ENCODE measurements around the gene DMRT1. TPM values are rescaled to one million over a fixed set of nuclear protein-coding genes. Genes with fewer than 3 reads are reported as not detected.

Gene DMRT1
- total RNA-seq, 1 donor from 2014 or later, result not detected

GRCh38 chr9:976258-976942, 134.9 kb downstream of the DMRT1 start, which contains the start of gene DMRT3:
Gene DMRT3 (plus strand): TSS chr9:976655. CDS start chr9:977002, 347 bp downstream.
- Histone ChIP-seq H3K4me3 (peak within 1 kb of the TSS; percentile 27 to 39), H3K4me1 (peaks cover 8 to 13% of the 10 kb centered on the region in 2 donors), H3K27me3 (peaks cover 22% of the 10 kb centered on the region), H3K36me3 (no peaks in the 10 kb centered on the region), H3K9me3 (no peaks in the 10 kb centered on the region), H3K27ac (no peak within 1 kb of the TSS)
- intact Hi-C loops (cut with DNase I), result no loop called here
- DNase-seq (ENCODE audit: low spot score in 2 of 2), result no peak
- no peak for TF ChIP-seq CTCF (IDR thresholded peaks at IDR 0.05)

GRCh38 chr9:976943-977837, 135.7 kb downstream of the DMRT1 start:
- H3K27me3 ChIP-seq, result peaks cover 14% of the 10 kb centered on the region
- DNase-seq (ENCODE audit: low spot score in 2 of 2), result no peak
- H3K9me3 ChIP-seq, result no peaks in the 10 kb centered on the region
- H3K4me1 ChIP-seq, result peaks cover 5 to 13% of the 10 kb centered on the region in 2 donors
- no peaks in the 10 kb centered on the region for H3K36me3 ChIP-seq
- TF ChIP-seq CTCF (IDR thresholded peaks at IDR 0.05), result no peak
- intact Hi-C loops (cut with DNase I), result no loop called here
- H3K27ac ChIP-seq, result no peak overlapping the region
- H3K4me3 ChIP-seq, result peak overlapping the region; percentile 27 to 39

GRCh38 chr9:977838-978830, 136.6 kb downstream of the DMRT1 start:
- Histone ChIP-seq H3K4me3 (no peak overlapping the region), H3K27me3 (peaks cover 7% of the 10 kb centered on the region), H3K9me3 (no peaks in the 10 kb centered on the region), H3K4me1 (peaks cover 0 to 7% of the 10 kb centered on the region in 2 donors), H3K36me3 (no peaks in the 10 kb centered on the region), H3K27ac (no peak overlapping the region)
- TF ChIP-seq CTCF (IDR thresholded peaks at IDR 0.05), result no peak
- DNase-seq (ENCODE audit: low spot score in 2 of 2), result no peak
- intact Hi-C loops (cut with DNase I), result no loop called here

GRCh38 chr9:979983-980382, 138.5 kb downstream of the DMRT1 start:
- intact Hi-C loops (cut with DNase I), result no loop called here
- no peak overlapping the region for H3K4me3 ChIP-seq
- H3K27me3 ChIP-seq, result peaks cover 7% of the 10 kb centered on the region
- no peaks in the 10 kb centered on the region for H3K36me3 ChIP-seq
- DNase-seq (ENCODE audit: low spot score in 2 of 2), result no peak
- H3K9me3 ChIP-seq, result no peaks in the 10 kb centered on the region
- no peak for TF ChIP-seq CTCF (IDR thresholded peaks at IDR 0.05)
- peaks cover 0 to 7% of the 10 kb centered on the region in 2 donors for H3K4me1 ChIP-seq
- H3K27ac ChIP-seq, result no peak overlapping the region

GRCh38 chr9:980640-981039, 139.1 kb downstream of the DMRT1 start:
- Histone ChIP-seq H3K27ac (no peak overlapping the region), H3K36me3 (no peaks in the 10 kb centered on the region), H3K4me3 (no peak overlapping the region), H3K4me1 (peaks cover 0 to 7% of the 10 kb centered on the region in 2 donors), H3K9me3 (no peaks in the 10 kb centered on the region), H3K27me3 (peaks cover 7% of the 10 kb centered on the region)
- TF ChIP-seq CTCF (IDR thresholded peaks at IDR 0.05), result no peak
- intact Hi-C loops (cut with DNase I), result no loop called here
- no peak for DNase-seq (ENCODE audit: low spot score in 2 of 2)
